Measurements from ENCODE around the gene FBXO44.

DNA sequence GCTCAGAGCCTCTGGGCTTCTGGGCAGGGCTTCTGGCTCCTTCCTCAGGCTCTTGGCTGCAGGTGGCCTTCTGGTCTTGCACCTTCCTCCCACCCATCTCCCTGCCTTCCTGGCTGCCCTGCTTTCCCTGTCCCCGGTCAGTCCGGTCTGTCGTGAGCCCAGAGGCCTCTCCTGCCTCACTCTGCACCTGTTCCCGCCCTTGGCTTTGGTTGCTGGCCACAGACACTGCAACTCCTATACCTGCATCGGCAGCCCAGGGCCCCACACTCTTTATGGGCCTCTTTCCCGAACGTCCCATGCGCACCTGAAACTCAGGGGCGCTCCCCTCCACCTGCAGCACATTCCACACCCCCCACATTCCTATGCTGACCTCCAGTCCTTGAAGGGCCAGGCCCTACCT lies 8.4 kb upstream of the FBXO44 start:
- TF ChIP-seq, protein P1, sequence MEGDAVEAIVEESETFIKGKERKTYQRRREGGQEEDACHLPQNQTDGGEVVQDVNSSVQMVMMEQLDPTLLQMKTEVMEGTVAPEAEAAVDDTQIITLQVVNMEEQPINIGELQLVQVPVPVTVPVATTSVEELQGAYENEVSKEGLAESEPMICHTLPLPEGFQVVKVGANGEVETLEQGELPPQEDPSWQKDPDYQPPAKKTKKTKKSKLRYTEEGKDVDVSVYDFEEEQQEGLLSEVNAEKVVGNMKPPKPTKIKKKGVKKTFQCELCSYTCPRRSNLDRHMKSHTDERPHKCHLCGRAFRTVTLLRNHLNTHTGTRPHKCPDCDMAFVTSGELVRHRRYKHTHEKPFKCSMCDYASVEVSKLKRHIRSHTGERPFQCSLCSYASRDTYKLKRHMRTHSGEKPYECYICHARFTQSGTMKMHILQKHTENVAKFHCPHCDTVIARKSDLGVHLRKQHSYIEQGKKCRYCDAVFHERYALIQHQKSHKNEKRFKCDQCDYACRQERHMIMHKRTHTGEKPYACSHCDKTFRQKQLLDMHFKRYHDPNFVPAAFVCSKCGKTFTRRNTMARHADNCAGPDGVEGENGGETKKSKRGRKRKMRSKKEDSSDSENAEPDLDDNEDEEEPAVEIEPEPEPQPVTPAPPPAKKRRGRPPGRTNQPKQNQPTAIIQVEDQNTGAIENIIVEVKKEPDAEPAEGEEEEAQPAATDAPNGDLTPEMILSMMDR (IDR thresholded peaks at IDR 0.05), result no peak
- TF ChIP-seq POLR2AphosphoS5 (IDR thresholded peaks at IDR 0.05), result no peak
- TF ChIP-seq POLR2A (IDR thresholded peaks at IDR 0.05), result no peak
- TF ChIP-seq EP300 (IDR thresholded peaks at IDR 0.05), result no peak
